Activated CD4-positive, alpha-beta memory T cell treated with anti-CD3 and anti-CD28 coated beads, Interleukin-2, amount 10 ng/mL, durations not matched to agents 7 days and 5 days (primary cell): Measurements from ENCODE around the gene PFDN1. TPM values are rescaled to one million over a fixed set of nuclear protein-coding genes. Genes with fewer than 3 reads are reported as not detected.
A peak's percentile ranks its signal among the peaks of the same experiment; 100 is the strongest.

Experiments
- CTCF ChIA-PET: fragments of 350-600 bp; sonication (Branson Sonifier 250); formaldehyde crosslinking; loops from one replicate; lab custom pipeline; 2021; ENCODE audit warnings: antibody characterized with exemption, inconsistent platforms; lab: Charles Lee
- POLR2A ChIA-PET: fragments of 350-600 bp; sonication (Branson Sonifier 250); formaldehyde crosslinking; loops from one replicate; lab custom pipeline; 2021; ENCODE audit warnings: antibody characterized with exemption; lab: Charles Lee
- DNase-seq: peaks from one replicate; pipeline ENCODE4 v3.0.0-alpha.2; 2020
- H3K27ac Mint-ChIP-seq: one replicate; pipeline ENCODE4 v1.8.0; 2021; ENCODE audit warnings: mild to moderate bottlenecking, mixed read lengths
- H3K27me3 Mint-ChIP-seq: one replicate; pipeline ENCODE4 v1.8.0; 2021; ENCODE audit warnings: mixed read lengths
- H3K36me3 Mint-ChIP-seq: one replicate; pipeline ENCODE4 v1.8.0; 2021; ENCODE audit warnings: low read depth, mixed read lengths
- H3K4me1 Mint-ChIP-seq: one replicate; pipeline ENCODE4 v1.8.0; 2021; ENCODE audit warnings: mixed read lengths
- H3K4me3 Mint-ChIP-seq: one replicate; pipeline ENCODE4 v1.8.0; 2021; ENCODE audit warnings: mild to moderate bottlenecking, mixed read lengths
- H3K9me3 Mint-ChIP-seq: one replicate; pipeline ENCODE4 v1.8.0; 2021; ENCODE audit warnings: mixed read lengths
- total RNA-seq, 2 experiments: library from RNA; stranded (reverse); gene quantifications; one replicate each; pipeline ENCODE4 v1.2.3, GENCODE V29; 2021

PFDN1 gene
- total RNA-seq, 2 experiments from 2014 or later, result 52.3 to 55.8 TPM

GRCh38 chr5:140342287-140342686 lies 39.4 kb upstream of the PFDN1 start:
- H3K27ac Mint-ChIP-seq, result peak overlapping the region; percentile 94
- peak; percentile 72 for DNase-seq
- ChIA-PET POLR2A (interaction anchor here (1.0 to 1.8 kb wide), 4 partner anchors 10 to 91 kb away, joined by 4 to 10 read pairs (median 4); partner anchors contain the start of genes ANKHD1 and PFDN1), CTCF (interaction anchor here (1.5 to 21.6 kb wide), 4 partner anchors 10 to 93 kb away, joined by 3 to 951 read pairs (median 38); partner anchors contain the start of gene ANKHD1)
- H3K27me3 Mint-ChIP-seq, result no peaks in the 10 kb centered on the region
- no peaks in the 10 kb centered on the region for H3K9me3 Mint-ChIP-seq
- peaks cover 80% of the 10 kb centered on the region for H3K36me3 Mint-ChIP-seq
- peak overlapping the region; percentile 96 for H3K4me3 Mint-ChIP-seq
- H3K4me1 Mint-ChIP-seq, result peaks cover 74% of the 10 kb centered on the region

- peaks cover 85% of the 10 kb centered on the region for H3K36me3 Mint-ChIP-seq
- H3K27ac Mint-ChIP-seq, result peak overlapping the region; percentile 94
- ChIA-PET POLR2A (interaction anchor here (1.0 to 1.8 kb wide), 5 partner anchors 14 to 90 kb away, joined by 3 to 10 read pairs (median 5); partner anchors contain the start of genes ANKHD1 and PFDN1), CTCF (interaction anchor here (1.5 to 21.6 kb wide), 3 partner anchors 11 to 92 kb away, joined by 3 to 951 read pairs (median 71); no protein-coding TSS in a partner anchor)
- peaks cover 74% of the 10 kb centered on the region for H3K4me1 Mint-ChIP-seq
- DNase-seq, result no peak
- H3K4me3 Mint-ChIP-seq, result peak overlapping the region; percentile 96
- H3K9me3 Mint-ChIP-seq, result no peaks in the 10 kb centered on the region
- no peaks in the 10 kb centered on the region for H3K27me3 Mint-ChIP-seq
These were observed 38.7 kb upstream of the PFDN1 start for GRCh38 chr5:140341591-140341990.

DNA sequence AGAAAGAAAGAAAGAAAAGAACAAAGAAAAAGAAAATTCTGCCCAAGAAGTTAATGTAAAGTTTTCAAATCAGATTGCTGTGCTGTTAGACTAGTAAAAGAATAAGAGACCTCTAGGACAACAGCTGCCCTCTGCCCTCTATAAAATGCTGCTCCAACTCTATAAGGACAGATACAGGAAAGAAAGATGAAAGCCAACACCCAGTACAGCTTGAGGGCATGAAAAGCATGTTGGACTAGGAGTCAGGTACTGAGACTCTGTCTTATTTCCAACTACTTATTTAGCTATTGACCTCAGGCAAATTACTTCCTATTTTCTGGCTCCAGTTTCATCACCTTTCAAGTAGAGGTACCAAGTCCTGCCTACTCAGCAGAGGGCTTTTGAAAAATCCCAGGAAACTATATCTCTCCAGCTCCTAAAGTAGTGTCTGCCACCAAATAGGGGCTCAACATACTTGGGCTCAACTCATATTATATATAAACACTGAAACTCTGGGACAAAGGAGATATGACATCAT lies 37.8 kb upstream of the PFDN1 start:
- peaks cover 82% of the 10 kb centered on the region for H3K4me1 Mint-ChIP-seq
- peak overlapping the region; percentile 96 for H3K4me3 Mint-ChIP-seq
- H3K27me3 Mint-ChIP-seq, result no peaks in the 10 kb centered on the region
- ChIA-PET CTCF (interaction anchor here (0.6 to 21.6 kb wide), 6 partner anchors 12 to 182 kb away, joined by 3 to 951 read pairs (median 4); partner anchors contain the start of gene PFDN1), POLR2A (interaction anchor here (1.0 kb wide), 3 partner anchors 11 to 39 kb away, joined by 3 to 5 read pairs (median 3); partner anchors contain the start of gene PFDN1)
- no peak for DNase-seq
- H3K36me3 Mint-ChIP-seq, result peaks cover 92% of the 10 kb centered on the region
- peak overlapping the region; percentile 94 for H3K27ac Mint-ChIP-seq
- H3K9me3 Mint-ChIP-seq, result no peaks in the 10 kb centered on the region

- peak overlapping the region; percentile 94 for H3K27ac Mint-ChIP-seq
- H3K9me3 Mint-ChIP-seq, result no peaks in the 10 kb centered on the region
- CTCF ChIA-PET, result interaction anchor here (2.0 to 21.6 kb wide), 3 partner anchors 13 to 91 kb away, joined by 4 to 951 read pairs (median 71); partner anchors contain the start of gene PFDN1
- DNase-seq, result peak; percentile 25
- H3K4me1 Mint-ChIP-seq, result peaks cover 85% of the 10 kb centered on the region
- H3K36me3 Mint-ChIP-seq, result peaks cover 90% of the 10 kb centered on the region
- no peaks in the 10 kb centered on the region for H3K27me3 Mint-ChIP-seq
- peak overlapping the region; percentile 53 for H3K4me3 Mint-ChIP-seq
- POLR2A ChIA-PET, result interaction anchor here (1.0 kb wide), 1 partner anchor 10 kb away, joined by 3 read pairs; no protein-coding TSS in a partner anchor
These were observed 36.7 kb upstream of the PFDN1 start for GRCh38 chr5:140339636-140340035.

DNA sequence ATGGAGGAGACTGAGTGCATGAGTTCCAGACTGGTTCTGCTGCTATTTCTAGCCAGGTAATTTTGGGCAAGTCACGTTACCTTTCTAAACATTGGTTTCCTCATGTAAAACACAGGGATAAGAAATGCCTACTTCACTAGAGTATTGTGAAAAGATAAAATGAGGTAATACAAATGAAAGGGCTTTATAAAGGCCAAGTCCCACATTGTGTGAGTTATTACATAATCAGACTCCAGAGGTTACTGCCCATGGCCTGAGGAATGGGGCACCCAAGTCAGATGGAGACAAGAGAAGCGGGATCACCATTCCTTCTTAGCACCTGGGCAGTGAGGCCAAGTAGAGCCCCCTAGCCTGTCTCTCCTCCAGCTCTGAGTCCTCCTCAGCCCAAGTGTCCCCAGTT lies 36.0 kb upstream of the PFDN1 start:
- POLR2A ChIA-PET, result no interaction called here
- CTCF ChIA-PET, result interaction anchor here (1.4 to 21.6 kb wide), 4 partner anchors 14 to 90 kb away, joined by 4 to 951 read pairs (median 38); partner anchors contain the start of gene PFDN1
- DNase-seq, result no peak
- peak overlapping the region; percentile 39 for H3K4me3 Mint-ChIP-seq
- no peaks in the 10 kb centered on the region for H3K27me3 Mint-ChIP-seq
- H3K27ac Mint-ChIP-seq, result peak overlapping the region; percentile 71
- peaks cover 79% of the 10 kb centered on the region for H3K4me1 Mint-ChIP-seq
- no peaks in the 10 kb centered on the region for H3K9me3 Mint-ChIP-seq
- peaks cover 90% of the 10 kb centered on the region for H3K36me3 Mint-ChIP-seq

- Mint-ChIP-seq H3K4me3 (no peak overlapping the region), H3K27me3 (no peaks in the 10 kb centered on the region), H3K36me3 (peaks cover 89% of the 10 kb centered on the region), H3K4me1 (peaks cover 76% of the 10 kb centered on the region), H3K9me3 (no peaks in the 10 kb centered on the region), H3K27ac (peak overlapping the region; percentile 71)
- CTCF ChIA-PET, result interaction anchor here (0.8 to 21.6 kb wide), 6 partner anchors 8 to 89 kb away, joined by 3 to 951 read pairs (median 10); partner anchors contain the start of gene HBEGF
- DNase-seq, result no peak
- POLR2A ChIA-PET, result interaction anchor here (1.3 kb wide), 1 partner anchor 34 kb away, joined by 3 read pairs; no protein-coding TSS in a partner anchor
These were observed 35.4 kb upstream of the PFDN1 start for GRCh38 chr5:140338336-140338735.

GRCh38 chr5:140337880-140338279 lies 35.0 kb upstream of the PFDN1 start:
- Mint-ChIP-seq H3K27ac (peak overlapping the region; percentile 26), H3K4me1 (peaks cover 72% of the 10 kb centered on the region), H3K4me3 (no peak overlapping the region), H3K27me3 (no peaks in the 10 kb centered on the region), H3K36me3 (peaks cover 89% of the 10 kb centered on the region), H3K9me3 (no peaks in the 10 kb centered on the region)
- DNase-seq, result no peak
- POLR2A ChIA-PET, result interaction anchor here (1.3 kb wide), 1 partner anchor 34 kb away, joined by 3 read pairs; no protein-coding TSS in a partner anchor
- CTCF ChIA-PET, result interaction anchor here (0.8 to 21.6 kb wide), 6 partner anchors 8 to 89 kb away, joined by 3 to 951 read pairs (median 10); partner anchors contain the start of gene HBEGF

GRCh38 chr5:140336388-140336787 lies 33.5 kb upstream of the PFDN1 start:
- H3K27ac Mint-ChIP-seq, result no peak overlapping the region
- DNase-seq, result no peak
- peaks cover 58% of the 10 kb centered on the region for H3K4me1 Mint-ChIP-seq
- no peaks in the 10 kb centered on the region for H3K9me3 Mint-ChIP-seq
- H3K4me3 Mint-ChIP-seq, result no peak overlapping the region
- no peaks in the 10 kb centered on the region for H3K27me3 Mint-ChIP-seq
- H3K36me3 Mint-ChIP-seq, result peaks cover 86% of the 10 kb centered on the region
- ChIA-PET CTCF (interaction anchor here (0.7 to 21.6 kb wide), 6 partner anchors 10 to 131 kb away, joined by 3 to 951 read pairs (median 10); partner anchors contain the start of gene HBEGF), POLR2A (interaction anchor here (1.1 to 1.4 kb wide), 2 partner anchors 12 to 92 kb away, joined by 3 to 5 read pairs; no protein-coding TSS in a partner anchor)

- ChIA-PET POLR2A (no interaction called here), CTCF (interaction anchor here (1.0 kb wide), 1 partner anchor 15 kb away, joined by 3 read pairs; the partner anchor contains the start of gene HBEGF)
- H3K27me3 Mint-ChIP-seq, result no peaks in the 10 kb centered on the region
- no peaks in the 10 kb centered on the region for H3K9me3 Mint-ChIP-seq
- no peak overlapping the region for H3K27ac Mint-ChIP-seq
- DNase-seq, result no peak
- H3K4me1 Mint-ChIP-seq, result peaks cover 20% of the 10 kb centered on the region
- peaks cover 47% of the 10 kb centered on the region for H3K36me3 Mint-ChIP-seq
- H3K4me3 Mint-ChIP-seq, result no peak overlapping the region
These were observed 28.7 kb upstream of the PFDN1 start for GRCh38 chr5:140331638-140332037.

DNA sequence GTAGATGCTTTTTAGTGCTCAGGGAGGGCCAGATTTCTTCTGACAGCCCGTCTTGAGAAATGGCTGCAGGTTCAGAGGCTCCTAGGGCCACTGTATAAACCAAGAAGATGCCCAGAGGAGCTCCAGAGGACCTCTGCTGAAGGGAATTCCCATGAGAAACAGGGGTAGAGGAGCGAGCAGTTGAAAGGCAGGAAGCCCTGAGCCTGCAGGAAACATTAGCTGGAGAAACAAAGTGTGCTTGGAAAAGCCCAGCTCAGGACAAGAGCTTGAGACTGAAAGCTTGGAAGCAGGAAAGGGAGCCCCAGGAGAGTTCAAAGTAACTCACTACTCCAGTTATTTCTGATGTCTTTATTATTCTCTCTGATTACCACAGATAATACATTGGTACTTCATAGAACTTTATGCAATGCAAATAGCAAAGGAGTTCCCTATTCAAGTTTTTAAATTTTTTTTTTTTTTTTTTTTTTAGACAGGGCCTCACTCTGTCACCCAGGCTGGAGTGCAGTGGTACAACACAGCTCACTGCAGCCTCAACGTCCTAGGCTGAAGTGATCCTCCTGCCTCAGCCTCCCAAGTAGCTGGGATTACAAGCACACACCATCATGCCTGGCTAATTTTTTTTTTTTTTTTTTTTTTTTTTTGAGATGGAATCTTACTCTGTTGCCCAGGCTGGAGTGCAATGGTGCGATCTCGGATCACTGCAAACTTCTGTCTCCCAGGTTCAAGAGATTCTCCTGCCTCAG lies 27.0 kb upstream of the PFDN1 start:
- Mint-ChIP-seq H3K27me3 (peaks cover 5% of the 10 kb centered on the region), H3K4me3 (no peak overlapping the region), H3K36me3 (peaks cover 31% of the 10 kb centered on the region), H3K9me3 (no peaks in the 10 kb centered on the region), H3K4me1 (peaks cover 6% of the 10 kb centered on the region), H3K27ac (no peak overlapping the region)
- POLR2A ChIA-PET, result interaction anchor here (0.9 to 1.1 kb wide), 3 partner anchors 10 to 52 kb away, joined by 3 read pairs; partner anchors contain the start of gene PFDN1
- CTCF ChIA-PET, result interaction anchor here (0.6 to 2.4 kb wide), 4 partner anchors 10 to 300 kb away, joined by 3 to 7 read pairs (median 4); no protein-coding TSS in a partner anchor
- DNase-seq, result no peak

GRCh38 chr5:140328036-140328764 lies 25.3 kb upstream of the PFDN1 start:
- CTCF ChIA-PET, result interaction anchor here (0.9 to 2.7 kb wide), 6 partner anchors 18 to 88 kb away, joined by 3 to 10 read pairs (median 4); partner anchors contain the start of gene HBEGF
- Mint-ChIP-seq H3K36me3 (peaks cover 15% of the 10 kb centered on the region), H3K27ac (no peak overlapping the region)

More at GRCh38 chr5:140328036-140328764, 25.3 kb upstream of the PFDN1 start:
- Mint-ChIP-seq H3K4me3 (no peak overlapping the region), H3K4me1 (no peaks in the 10 kb centered on the region), H3K27me3 (peaks cover 5% of the 10 kb centered on the region), H3K9me3 (no peaks in the 10 kb centered on the region)
- no peak for DNase-seq
- POLR2A ChIA-PET, result interaction anchor here (0.6 to 1.0 kb wide), 2 partner anchors 13 to 76 kb away, joined by 3 to 5 read pairs; no protein-coding TSS in a partner anchor
